Activated effector memory CD4-positive, alpha-beta T cell treated with Interleukin-2 at 50 U/mL for 16 hours (primary cell): ENCODE measurements around the gene NFATC4.
"Not testable (repeated sequence)": the region's sequence is repeated elsewhere in the genome, so short reads cannot be mapped to it uniquely, and the experiment has no call there.

Experiments used
- DNase-seq: peaks from one replicate; pipeline ENCODE4 v3.0.0-alpha.2; 2020

The NFATC4 gene

GRCh38 chr14:24367514-24368211 lies at the start of gene NFATC4:
TSS of gene NFATC4 (plus strand) at chr14:24368184. CDS start at chr14:24368341, 157 bp downstream.
- no peak for DNase-seq

- DNase-seq = no peak
Observed at GRCh38 chr14:24321212-24321975, 46.6 kb upstream of the NFATC4 start.

- no peak for DNase-seq
Observed at GRCh38 chr14:24322672-24323071, 45.3 kb upstream of the NFATC4 start.

GRCh38 chr14:24323341-24323740 lies 44.6 kb upstream of the NFATC4 start:
- no peak for DNase-seq

- no peak for DNase-seq
Observed at GRCh38 chr14:24324024-24324423, 44.0 kb upstream of the NFATC4 start.

- no peak for DNase-seq
Observed at GRCh38 chr14:24325041-24325530, 42.9 kb upstream of the NFATC4 start.

- no peak for DNase-seq
Observed at GRCh38 chr14:24325963-24326362, 42.0 kb upstream of the NFATC4 start.

GRCh38 chr14:24327303-24327702 lies 40.7 kb upstream of the NFATC4 start:
- no peak for DNase-seq

- not testable (repeated sequence) for DNase-seq
Observed at GRCh38 chr14:24327914-24328313, 40.1 kb upstream of the NFATC4 start.

GRCh38 chr14:24329073-24329663 lies 38.8 kb upstream of the NFATC4 start:
- no peak for DNase-seq

- peak; percentile 53 for DNase-seq
Observed at GRCh38 chr14:24329736-24330135, 38.2 kb upstream of the NFATC4 start.

- no peak for DNase-seq
Observed at GRCh38 chr14:24330973-24331674, 36.9 kb upstream of the NFATC4 start.

- DNase-seq = no peak
Observed at GRCh38 chr14:24331731-24332267, 36.2 kb upstream of the NFATC4 start.

GRCh38 chr14:24332268-24332993 lies 35.6 kb upstream of the NFATC4 start:
- DNase-seq = peak; percentile 82

- no peak for DNase-seq
Observed at GRCh38 chr14:24334431-24335291, 33.3 kb upstream of the NFATC4 start, which contains the start of gene ADCY4. TSS of gene ADCY4 (minus strand) at chr14:24335071. CDS start at chr14:24334652, 419 bp downstream.

- no peak for DNase-seq
Observed at GRCh38 chr14:24335461-24336171, 32.4 kb upstream of the NFATC4 start.

- DNase-seq = no peak
Observed at GRCh38 chr14:24337144-24337823, 30.7 kb upstream of the NFATC4 start.

- DNase-seq = no peak
Observed at GRCh38 chr14:24337824-24338175, 30.2 kb upstream of the NFATC4 start.

GRCh38 chr14:24338843-24339242 lies 29.1 kb upstream of the NFATC4 start:
- DNase-seq = no peak
